PFSK-1 (cell line): ENCODE data around the gene GAS6.

Source experiments
- FOXP2 ChIP-seq: optimal IDR thresholded peaks from 2 replicates; pipeline ENCODE3; 2011; ENCODE audit warnings: borderline replicate concordance, control low read depth, inconsistent platforms; ENCODE audit not compliant: insufficient read depth; ENCODE audit errors: extremely low read length, extremely low read depth
- POLR2AphosphoS5 ChIP-seq: IDR thresholded peaks from 2 replicates; pipeline ENCODE4 v1.6.1; 2012; ENCODE audit warnings: low read depth, mild to moderate bottlenecking, control low read depth, low read length, moderate library complexity
- REST ChIP-seq, 2 experiments: IDR thresholded peaks; 2 replicates each; pipeline versions ENCODE4 v1.6.1 to v1.8.0; 2011 to 2012; ENCODE audit warnings: low read depth in 2 of 2, low read length in 2 of 2, control low read depth in 1 of 2, inconsistent platforms in 1 of 2, mild to moderate bottlenecking in 1 of 2, moderate library complexity in 1 of 2; ENCODE audit not compliant: insufficient read depth in 1 of 2
- SIN3A ChIP-seq: IDR thresholded peaks from 2 replicates; pipeline ENCODE4 v1.6.1; 2012; ENCODE audit warnings: mild to moderate bottlenecking, low read length, moderate library complexity, borderline replicate concordance; ENCODE audit not compliant: insufficient read depth
- TAF1 ChIP-seq: IDR thresholded peaks from 2 replicates; pipeline ENCODE4 v1.6.1; 2012; ENCODE audit warnings: low read length, control low read depth, borderline replicate concordance; ENCODE audit not compliant: insufficient read depth

GAS6 gene

GRCh38 chr13:113796964-113797676, 66.8 kb downstream of the GAS6 start:
- TF ChIP-seq REST (IDR thresholded peaks at IDR 0.05; ENCODE audit: insufficient read depth in 1 of 2, low read depth in 2 of 2, low read length in 2 of 2) (no peak), TAF1 (no peak), SIN3A (no peak), FOXP2 (no peak), POLR2AphosphoS5 (no peak)

GRCh38 chr13:113796211-113796963, 67.5 kb downstream of the GAS6 start:
- TF ChIP-seq POLR2AphosphoS5 (no peak), FOXP2 (no peak), REST (IDR thresholded peaks at IDR 0.05; ENCODE audit: insufficient read depth in 1 of 2, low read depth in 2 of 2, low read length in 2 of 2) (no peak), SIN3A (no peak), TAF1 (no peak)

- TF ChIP-seq SIN3A (no peak), POLR2AphosphoS5 (no peak), REST (IDR thresholded peaks at IDR 0.05; ENCODE audit: insufficient read depth in 1 of 2, low read depth in 2 of 2, low read length in 2 of 2) (no peak), TAF1 (no peak), FOXP2 (no peak)
Measured at GRCh38 chr13:113794764-113795173, 69.1 kb downstream of the GAS6 start.

GRCh38 chr13:113794086-113794485, 69.8 kb downstream of the GAS6 start:
- TF ChIP-seq FOXP2 = no peak
- TF ChIP-seq TAF1 = no peak
- no peak for TF ChIP-seq REST (IDR thresholded peaks at IDR 0.05; ENCODE audit: insufficient read depth in 1 of 2, low read depth in 2 of 2, low read length in 2 of 2)
- no peak for TF ChIP-seq POLR2AphosphoS5
- no peak for TF ChIP-seq SIN3A
